Fibroblast of lung (primary cell): Measurements from ENCODE around the gene CHST11. TPM values are rescaled to one million over a fixed set of nuclear protein-coding genes. Genes with fewer than 3 reads are reported as not detected.

Experiments used
- DNase-seq, 2 donors: peaks; one replicate each; pipeline versions ENCODE4 v3.0.0 to v3.0.0-alpha.2; 2010; ENCODE audit warnings: low read depth in 2 of 2
- H2AFZ ChIP-seq: 2 replicates; pipeline ENCODE4 v1.5.1; 2012; ENCODE audit warnings: low read length, control low read depth, inconsistent platforms
- H3K27ac ChIP-seq: 2 replicates; pipeline ENCODE4 v1.5.1; 2011; ENCODE audit warnings: low read length, control low read depth; ENCODE audit not compliant: insufficient read depth
- H3K27me3 ChIP-seq: 2 replicates; pipeline ENCODE4 v1.5.1; 2011; ENCODE audit warnings: mild to moderate bottlenecking, low read length; ENCODE audit not compliant: control insufficient read depth, insufficient read depth
- H3K36me3 ChIP-seq: 2 replicates; pipeline ENCODE4 v1.5.1; 2011; ENCODE audit warnings: low read length; ENCODE audit not compliant: control insufficient read depth, insufficient read depth
- H3K4me1 ChIP-seq: 2 replicates; pipeline ENCODE4 v1.5.1; 2011; ENCODE audit warnings: low read length; ENCODE audit not compliant: control insufficient read depth, insufficient read depth; ENCODE audit errors: extremely low read depth
- H3K4me2 ChIP-seq: 2 replicates; pipeline ENCODE4 v1.5.1; 2011; ENCODE audit warnings: low read length, control low read depth; ENCODE audit not compliant: insufficient read depth; ENCODE audit errors: extremely low read depth
- H3K4me3 ChIP-seq, 4 experiments: fragments of 200-600 bp in 1 of 4; sonication (generic) in 1 of 4; replicated peaks in 1 of 4; 2 replicates each; pipeline ENCODE4 v1.5.1; 2011 to 2016; ENCODE audit warnings: low read length in 4 of 4, low read depth in 3 of 4, mild to moderate bottlenecking in 3 of 4, control low read depth in 2 of 4, inconsistent platforms in 1 of 4, mixed read lengths in 1 of 4; ENCODE audit not compliant: insufficient read depth in 1 of 4; ENCODE audit errors: control extremely low read depth in 1 of 4
- H3K79me2 ChIP-seq: 2 replicates; pipeline ENCODE4 v1.5.1; 2012; ENCODE audit warnings: mild to moderate bottlenecking, low read length, inconsistent platforms; ENCODE audit not compliant: control insufficient read depth, insufficient read depth
- H3K9ac ChIP-seq: 2 replicates; pipeline ENCODE4 v1.5.1; 2011; ENCODE audit warnings: mild to moderate bottlenecking, low read length, control low read depth; ENCODE audit not compliant: insufficient read depth
- H3K9me3 ChIP-seq: 2 replicates; pipeline ENCODE4 v1.5.1; 2012; ENCODE audit warnings: low read depth, low read length; ENCODE audit not compliant: control insufficient read depth, insufficient read depth
- H4K20me1 ChIP-seq: 2 replicates; pipeline ENCODE4 v1.5.1; 2011; ENCODE audit warnings: low read length; ENCODE audit not compliant: control insufficient read depth, insufficient read depth; ENCODE audit errors: extremely low read depth
- CTCF ChIP-seq, 2 donors: IDR thresholded peaks in 1 of 2; conservative IDR thresholded peaks in 1 of 2; 1 replicate in 1 of 2; 2 replicates in 1 of 2; pipeline ENCODE4 v1.5.1; 2011 to 2012; ENCODE audit warnings: low read length in 2 of 2, control low read depth in 1 of 2, inconsistent platforms in 1 of 2, low read depth in 1 of 2, mild to moderate bottlenecking in 1 of 2
- EZH2 ChIP-seq: IDR thresholded peaks from 2 replicates; pipeline ENCODE4 v1.5.1; 2012; ENCODE audit warnings: low read length, control low read depth, mild to moderate bottlenecking; ENCODE audit errors: missing control alignments
- polyA plus RNA-seq, 2 donors: library from polyadenylated mRNA; depleted of rRNA in 1 of 2; stranded (reverse) in 1 of 2; unstranded in 1 of 2; fragments of >200 nt; gene quantifications; 2 replicates each; pipeline ENCODE4 v1.2.1, GENCODE V29; 2011 to 2012; ENCODE audit warnings: missing spikeins in 1 of 2
- total RNA-seq: library from RNA; depleted of rRNA; stranded (reverse); fragments of >200 nt; gene quantifications from 2 replicates; pipeline ENCODE4 v1.2.1, GENCODE V29; 2014

The CHST11 gene
- total and polyA plus RNA-seq, 2 donors (not counting 1 experiment from before 2014, with no cell fraction given): 3.5 to 9.1 TPM

DNA sequence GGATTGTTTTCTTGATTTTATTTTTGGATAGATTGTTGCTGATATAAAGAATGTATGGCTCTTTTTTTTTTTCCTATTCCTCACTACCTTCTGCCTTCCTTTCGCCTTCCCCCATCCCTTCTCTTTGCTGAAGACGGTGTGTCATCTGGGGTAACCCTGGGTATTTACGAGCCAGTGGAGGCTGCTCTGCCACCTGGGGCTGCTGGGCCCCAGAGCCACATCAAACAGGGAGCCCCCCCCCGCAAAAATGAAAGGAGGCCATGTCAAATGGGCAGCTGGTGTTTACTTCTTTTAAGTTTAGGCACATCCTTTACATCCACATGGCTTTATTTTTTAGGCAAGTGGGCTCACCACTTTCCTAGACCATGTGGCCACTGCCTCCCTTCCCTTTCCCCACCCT lies 25.4 kb downstream of the CHST11 start:
- H3K4me1 ChIP-seq: peaks cover 5% of the 10 kb centered on the region
- no peaks in the 10 kb centered on the region for H3K27me3 ChIP-seq
- no peak overlapping the region for H3K27ac ChIP-seq
- TF ChIP-seq CTCF (conservative IDR thresholded peaks at IDR 0.05 in 1 of 2, IDR thresholded peaks at IDR 0.05 in 1 of 2; ENCODE audit: low read depth in 1 of 2, low read length in 2 of 2) (no peak), EZH2 (no peak)
- H3K79me2 ChIP-seq: no peaks in the 10 kb centered on the region
- no peaks in the 10 kb centered on the region for H4K20me1 ChIP-seq
- DNase-seq: no peak
- H3K9me3 ChIP-seq: no peaks in the 10 kb centered on the region
- H3K36me3 ChIP-seq: no peaks in the 10 kb centered on the region
- no peak overlapping the region for H3K4me2 ChIP-seq
- no peak overlapping the region for H3K9ac ChIP-seq
- no peak overlapping the region for H2AFZ ChIP-seq
- no peak overlapping the region for H3K4me3 ChIP-seq

- Histone ChIP-seq H3K4me1 (peaks cover 5% of the 10 kb centered on the region), H3K27me3 (no peaks in the 10 kb centered on the region), H2AFZ (no peak overlapping the region), H4K20me1 (no peaks in the 10 kb centered on the region), H3K27ac (no peak overlapping the region), H3K9me3 (no peaks in the 10 kb centered on the region), H3K9ac (no peak overlapping the region), H3K4me3 (no peak overlapping the region), H3K4me2 (no peak overlapping the region), H3K36me3 (no peaks in the 10 kb centered on the region), H3K79me2 (no peaks in the 10 kb centered on the region)
- TF ChIP-seq CTCF (conservative IDR thresholded peaks at IDR 0.05 in 1 of 2, IDR thresholded peaks at IDR 0.05 in 1 of 2; ENCODE audit: low read depth in 1 of 2, low read length in 2 of 2): no peak
- TF ChIP-seq EZH2: no peak
- DNase-seq: peak in 1 of 2 donors; percentile 26
Measured at GRCh38 chr12:104482748-104483147, 26.0 kb downstream of the CHST11 start.

DNA sequence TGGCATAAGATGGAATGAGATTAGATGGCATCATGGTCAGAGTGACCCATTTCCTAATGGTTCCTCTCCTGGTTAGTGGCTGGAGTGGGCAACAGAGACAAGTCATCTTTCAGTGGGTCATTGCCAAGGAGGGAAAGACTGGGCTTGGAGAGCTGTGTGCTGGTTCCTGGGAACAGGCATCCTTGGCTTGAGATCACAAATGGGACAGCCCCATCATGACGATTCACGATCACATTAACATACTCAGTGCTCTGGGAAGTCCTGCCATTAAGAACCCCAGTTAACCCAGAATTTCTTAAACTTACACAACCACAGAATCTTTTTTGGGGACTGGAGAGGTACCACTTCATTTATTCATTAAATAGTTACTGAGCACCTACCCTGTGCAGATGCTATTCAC lies 27.3 kb downstream of the CHST11 start:
- Histone ChIP-seq H3K9me3 (no peaks in the 10 kb centered on the region), H3K4me3 (no peak overlapping the region), H3K36me3 (no peaks in the 10 kb centered on the region), H3K4me1 (peaks cover 5% of the 10 kb centered on the region), H3K27me3 (no peaks in the 10 kb centered on the region), H2AFZ (no peak overlapping the region), H3K79me2 (peaks cover 2% of the 10 kb centered on the region), H3K9ac (no peak overlapping the region), H3K4me2 (no peak overlapping the region), H4K20me1 (no peaks in the 10 kb centered on the region), H3K27ac (no peak overlapping the region)
- TF ChIP-seq CTCF (conservative IDR thresholded peaks at IDR 0.05 in 1 of 2, IDR thresholded peaks at IDR 0.05 in 1 of 2; ENCODE audit: low read depth in 1 of 2, low read length in 2 of 2) (no peak), EZH2 (no peak)
- DNase-seq: no peak
